PC-3 (cell line): ENCODE measurements around the gene DENND1B. TPM values are rescaled to one million over a fixed set of nuclear protein-coding genes. Genes with fewer than 3 reads are reported as not detected.
A peak's percentile ranks its signal among the peaks of the same experiment; 100 is the strongest.

Experiments used
- ATAC-seq: fragments of 200-7000 bp; cut with Tn5 transposase; 2 replicates; pipeline ENCODE4 v1.9.1; 2020; ENCODE audit warnings: mild to moderate bottlenecking, moderate library complexity
- BruUV-seq: library from RNA; stranded (reverse); fragments of 400-500 nt; replicated peaks from 2 replicates; lab custom pipeline; 2021; lab: Mats Ljungman, UMichigan
- CTCF ChIA-PET: fragments of 300-600 bp; sonication (Branson Sonifier 250); formaldehyde crosslinking; loops from one replicate; lab custom pipeline; 2022; ENCODE audit warnings: antibody characterized with exemption; lab: Charles Lee
- POLR2A ChIA-PET: fragments of 300-600 bp; sonication (Branson Sonifier 250); formaldehyde crosslinking; loops from one replicate; lab custom pipeline; 2022; ENCODE audit warnings: antibody characterized with exemption; ENCODE audit not compliant: unreplicated experiment; lab: Charles Lee
- DNase-seq: peaks from one replicate; pipeline ENCODE4 v3.0.0-alpha.2; 2015
- H2AFZ ChIP-seq: fragments of 300-600 bp; sonication (generic); 2 replicates; pipeline ENCODE4 v1.6.0; 2016; ENCODE audit warnings: antibody characterized with exemption, low read length
- H3F3A ChIP-seq: fragments of 300-600 bp; sonication (generic); one replicate; pipeline ENCODE4 v1.6.0; 2017; ENCODE audit warnings: antibody characterized with exemption, low read length, control low read depth, mild to moderate bottlenecking; ENCODE audit not compliant: unreplicated experiment
- H3K27ac ChIP-seq: fragments of 300-600 bp; sonication (generic); 2 replicates; pipeline ENCODE4 v1.5.1; 2016; ENCODE audit warnings: mild to moderate bottlenecking, low read length
- H3K27me3 ChIP-seq: fragments of 300-600 bp; sonication (generic); 2 replicates; pipeline ENCODE4 v1.6.1; 2016; ENCODE audit warnings: low read length, mixed read lengths
- H3K36me3 ChIP-seq: fragments of 300-600 bp; sonication (generic); 2 replicates; pipeline ENCODE4 v1.6.1; 2016; ENCODE audit warnings: low read depth, mixed run types, low read length, mixed read lengths
- H3K4me1 ChIP-seq: fragments of 300-600 bp; sonication (generic); 2 replicates; pipeline ENCODE4 v1.5.1; 2016; ENCODE audit warnings: low read length; ENCODE audit not compliant: insufficient read depth
- H3K4me2 ChIP-seq: fragments of 300-600 bp; sonication (generic); 2 replicates; pipeline ENCODE4 v1.6.0; 2016; ENCODE audit warnings: low read length
- H3K4me3 ChIP-seq: fragments of 300-600 bp; sonication (generic); 2 replicates; pipeline ENCODE4 v1.5.1; 2016; ENCODE audit warnings: mild to moderate bottlenecking, low read length, mixed read lengths
- H3K79me2 ChIP-seq: fragments of 300-600 bp; sonication (generic); 2 replicates; pipeline ENCODE4 v1.6.1; 2017; ENCODE audit warnings: low read length, mixed read lengths
- H3K9ac ChIP-seq: fragments of 300-600 bp; sonication (generic); 2 replicates; pipeline ENCODE4 v1.6.0; 2016; ENCODE audit warnings: mild to moderate bottlenecking, low read length
- H3K9me2 ChIP-seq: fragments of 300-600 bp; sonication (generic); replicated peaks from 2 replicates; pipeline ENCODE4 v1.6.1; 2016; ENCODE audit warnings: mixed run types, low read length, mixed read lengths
- H3K9me3 ChIP-seq: fragments of 300-600 bp; sonication (generic); 2 replicates; pipeline ENCODE4 v1.6.1; 2016; ENCODE audit warnings: low read length, mixed read lengths
- H4K20me1 ChIP-seq: fragments of 300-600 bp; sonication (generic); 2 replicates; pipeline ENCODE4 v1.6.1; 2016; ENCODE audit warnings: low read length, mixed read lengths
- EZH2 ChIP-seq: fragments of 300-600 bp; sonication (generic); IDR thresholded peaks from one replicate; pipeline ENCODE4 v1.6.1; 2017; ENCODE audit warnings: antibody characterized with exemption, mild to moderate bottlenecking, low read length; ENCODE audit not compliant: unreplicated experiment
- EZH2phosphoT487 ChIP-seq: fragments of 300-600 bp; sonication (generic); IDR thresholded peaks from 2 replicates; pipeline ENCODE4 v1.6.1; 2018; ENCODE audit warnings: mild to moderate bottlenecking, antibody characterized with exemption, low read length, borderline replicate concordance
- intact Hi-C: fragments of 100-400 bp; cut with micrococcal nuclease; formaldehyde crosslinking; loops from 2 replicates; pipeline ENCODE4 v1.9.0; 2023
- total RNA-seq: library from RNA; depleted of rRNA; stranded (reverse); fragments of >200 nt; gene quantifications from 2 replicates; pipeline ENCODE4 v1.2.3, GENCODE V29; 2014
- TF ChIP-seq, protein P1 (sequence below): fragments of 300-600 bp; sonication (generic); conservative IDR thresholded peaks from 2 replicates; pipeline ENCODE4 v1.5.1; 2017; ENCODE audit warnings: antibody characterized with exemption, low read depth, mild to moderate bottlenecking, low read length

The DENND1B gene
- total RNA-seq, 1 experiment from 2014 or later, result 7.4 TPM

DNA sequence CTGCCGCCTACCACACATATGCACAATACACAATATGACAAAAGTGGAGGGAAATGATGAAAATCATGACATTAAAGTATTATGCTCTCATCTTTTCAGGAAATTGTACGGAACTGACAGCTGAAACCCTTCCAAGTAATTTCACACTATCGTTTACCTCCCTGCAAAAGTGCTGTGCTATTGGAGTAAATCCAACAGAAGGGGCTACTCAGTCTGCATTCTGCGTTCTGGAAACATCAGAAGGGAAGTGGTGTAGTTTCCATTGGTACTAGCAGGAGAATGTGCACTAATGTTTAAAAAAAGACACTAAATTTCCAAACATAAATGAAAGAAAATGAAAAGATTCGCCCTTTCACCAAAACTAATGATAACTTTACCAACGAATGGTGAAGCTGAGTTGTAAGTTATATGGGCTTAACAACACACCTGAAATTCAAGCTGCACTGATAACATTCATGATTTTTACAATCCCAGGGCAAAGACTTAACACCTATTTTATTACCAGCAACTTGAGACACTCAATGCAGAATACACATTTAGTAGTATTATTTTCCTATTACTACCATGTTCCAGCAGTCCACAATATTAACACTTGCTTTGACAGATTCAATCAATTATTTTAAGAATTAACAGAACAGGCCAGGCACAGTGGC, 3.2 kb downstream of the DENND1B start:
- Histone ChIP-seq H3K9ac (no peak overlapping the region), H3K4me3 (0 out of 2 replicates have a peak overlapping the region, but pooled peaks have one; percentile 75), H4K20me1 (peaks cover 6% of the 10 kb centered on the region; the same call in 1 of the 2 replicates), H3K4me1 (peaks cover 28% of the 10 kb centered on the region), H3K4me2 (peak overlapping the region; percentile 96; the same call in 1 of the 2 replicates), H3K27me3 (no peaks in the 10 kb centered on the region), H3K36me3 (no peaks in the 10 kb centered on the region), H3F3A (peaks cover 3% of the 10 kb centered on the region), H3K9me3 (no peaks in the 10 kb centered on the region), H3K9me2 (no peaks in the 10 kb centered on the region), H3K79me2 (peaks cover 52% of the 10 kb centered on the region), H3K27ac (no peak overlapping the region), H2AFZ (no peak overlapping the region)
- intact Hi-C loops, result loop anchor here (2.0 kb wide), 1 partner anchor 97 kb away; no protein-coding TSS in a partner anchor
- BruUV-seq, result no TSS peak
- DNase-seq (no peak), ATAC-seq (no peak)
- POLR2A ChIA-PET, result no interaction called here
- TF ChIP-seq, protein P1, sequence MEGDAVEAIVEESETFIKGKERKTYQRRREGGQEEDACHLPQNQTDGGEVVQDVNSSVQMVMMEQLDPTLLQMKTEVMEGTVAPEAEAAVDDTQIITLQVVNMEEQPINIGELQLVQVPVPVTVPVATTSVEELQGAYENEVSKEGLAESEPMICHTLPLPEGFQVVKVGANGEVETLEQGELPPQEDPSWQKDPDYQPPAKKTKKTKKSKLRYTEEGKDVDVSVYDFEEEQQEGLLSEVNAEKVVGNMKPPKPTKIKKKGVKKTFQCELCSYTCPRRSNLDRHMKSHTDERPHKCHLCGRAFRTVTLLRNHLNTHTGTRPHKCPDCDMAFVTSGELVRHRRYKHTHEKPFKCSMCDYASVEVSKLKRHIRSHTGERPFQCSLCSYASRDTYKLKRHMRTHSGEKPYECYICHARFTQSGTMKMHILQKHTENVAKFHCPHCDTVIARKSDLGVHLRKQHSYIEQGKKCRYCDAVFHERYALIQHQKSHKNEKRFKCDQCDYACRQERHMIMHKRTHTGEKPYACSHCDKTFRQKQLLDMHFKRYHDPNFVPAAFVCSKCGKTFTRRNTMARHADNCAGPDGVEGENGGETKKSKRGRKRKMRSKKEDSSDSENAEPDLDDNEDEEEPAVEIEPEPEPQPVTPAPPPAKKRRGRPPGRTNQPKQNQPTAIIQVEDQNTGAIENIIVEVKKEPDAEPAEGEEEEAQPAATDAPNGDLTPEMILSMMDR, result no peak
- TF ChIP-seq EZH2phosphoT487 (no peak), EZH2 (no peak)
- CTCF ChIA-PET, result no interaction called here

DNA sequence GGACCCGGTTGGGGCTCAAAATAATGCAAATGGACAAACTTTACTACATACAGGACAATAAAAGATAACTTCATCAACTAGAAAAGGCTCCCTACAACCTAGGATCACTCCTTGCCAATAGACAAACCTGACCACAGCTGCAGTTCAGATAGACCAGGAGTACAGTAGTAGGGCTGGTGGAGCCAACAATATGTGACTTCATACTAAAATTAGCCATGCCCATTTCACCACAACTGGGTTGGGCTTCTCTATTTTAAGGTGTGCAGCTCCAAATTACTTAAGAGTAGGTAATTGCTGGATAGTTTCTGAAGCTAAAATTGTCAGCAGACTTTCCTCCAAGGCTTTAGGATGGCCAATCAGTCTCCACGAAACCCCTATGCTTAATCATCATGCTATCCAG, 3.9 kb downstream of the DENND1B start:
- H3K9me3 ChIP-seq, result no peaks in the 10 kb centered on the region
- peaks cover 23% of the 10 kb centered on the region for H3K4me1 ChIP-seq
- TF ChIP-seq EZH2 (no peak), EZH2phosphoT487 (no peak)
- TF ChIP-seq, protein P1, result no peak
- no peaks in the 10 kb centered on the region for H3K36me3 ChIP-seq
- ATAC-seq (no peak), DNase-seq (no peak)
- no peaks in the 10 kb centered on the region for H3K9me2 ChIP-seq
- no peaks in the 10 kb centered on the region for H3K27me3 ChIP-seq
- ChIA-PET CTCF (no interaction called here), POLR2A (no interaction called here)
- H3K79me2 ChIP-seq, result peaks cover 52% of the 10 kb centered on the region
- no peak overlapping the region for H3K9ac ChIP-seq
- intact Hi-C loops, result no loop called here
- BruUV-seq, result no TSS peak
- no peak overlapping the region for H2AFZ ChIP-seq
- peaks cover 6% of the 10 kb centered on the region; the same call in 1 of the 2 replicates for H4K20me1 ChIP-seq
- H3K4me3 ChIP-seq, result no peak overlapping the region
- no peak overlapping the region for H3K4me2 ChIP-seq
- H3F3A ChIP-seq, result peaks cover 3% of the 10 kb centered on the region
- H3K27ac ChIP-seq, result no peak overlapping the region

DNA sequence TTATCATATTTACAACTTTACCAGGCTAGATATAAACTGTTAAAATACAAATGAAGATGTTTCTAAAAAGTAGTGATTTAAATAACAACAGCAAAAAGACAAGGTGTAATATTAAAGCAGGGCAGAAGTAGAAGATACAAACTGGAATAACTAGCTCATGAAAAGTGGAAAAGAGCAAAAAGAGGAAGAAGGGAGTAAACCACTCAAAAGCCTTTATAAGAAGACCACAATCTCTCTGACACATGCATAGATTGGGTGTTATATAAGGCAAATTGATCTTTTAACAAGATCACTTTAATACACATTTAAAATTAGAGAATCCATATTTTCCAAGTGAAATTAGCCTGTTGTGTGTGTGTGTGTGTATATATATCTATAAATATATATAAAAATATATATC, 5.0 kb downstream of the DENND1B start:
- Histone ChIP-seq H4K20me1 (peaks cover 6% of the 10 kb centered on the region; the same call in 1 of the 2 replicates), H2AFZ (no peak overlapping the region), H3K4me1 (peaks cover 12% of the 10 kb centered on the region; the same call in 1 of the 2 replicates), H3K4me3 (no peak overlapping the region), H3K9me2 (no peaks in the 10 kb centered on the region), H3F3A (no peaks in the 10 kb centered on the region), H3K9ac (no peak overlapping the region), H3K36me3 (no peaks in the 10 kb centered on the region), H3K27ac (no peak overlapping the region), H3K4me2 (no peak overlapping the region), H3K27me3 (no peaks in the 10 kb centered on the region), H3K9me3 (no peaks in the 10 kb centered on the region), H3K79me2 (peaks cover 53% of the 10 kb centered on the region)
- ATAC-seq (no peak), DNase-seq (no peak)
- TF ChIP-seq EZH2 (no peak), EZH2phosphoT487 (no peak)
- TF ChIP-seq, protein P1, result no peak
- intact Hi-C loops, result no loop called here
- no TSS peak for BruUV-seq
- POLR2A ChIA-PET, result no interaction called here
- CTCF ChIA-PET, result no interaction called here
